HG02642 (cell line): ENCODE measurements around the gene MYO5A.
"Not testable (repeated sequence)": the region's sequence is repeated elsewhere in the genome, so short reads cannot be mapped to it uniquely, and the experiment has no call there.

Experiments
- ATAC-seq: cut with Tn5 transposase; IDR thresholded peaks from one replicate; pipeline ENCODE4 v1.9.1; 2021; ENCODE audit warnings: mild to moderate bottlenecking; ENCODE audit not compliant: unreplicated experiment, poor library complexity

Gene MYO5A

DNA sequence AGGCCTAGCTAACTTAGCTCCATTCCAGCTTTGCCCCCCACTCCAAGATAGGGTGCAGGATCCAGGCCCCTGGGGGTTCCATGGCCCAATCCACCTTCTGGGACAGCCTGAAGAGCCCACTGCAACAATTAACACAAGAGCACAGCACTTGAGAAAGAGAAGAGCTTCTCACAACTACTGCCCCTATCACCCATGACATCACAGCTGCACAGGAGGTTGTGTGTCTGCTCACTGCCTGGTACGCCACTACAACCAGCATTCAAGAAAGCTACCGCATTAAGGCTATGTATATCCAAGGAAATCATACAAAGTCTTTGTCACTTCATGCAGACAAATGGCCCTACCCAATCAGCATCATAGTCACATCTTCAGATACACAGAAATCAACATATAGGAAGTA is 62.0 kb downstream of the MYO5A start:
- no peak for ATAC-seq

- peak; percentile 94 for ATAC-seq
Observed at GRCh38 chr15:52466134-52466701, 62.5 kb downstream of the MYO5A start.

DNA sequence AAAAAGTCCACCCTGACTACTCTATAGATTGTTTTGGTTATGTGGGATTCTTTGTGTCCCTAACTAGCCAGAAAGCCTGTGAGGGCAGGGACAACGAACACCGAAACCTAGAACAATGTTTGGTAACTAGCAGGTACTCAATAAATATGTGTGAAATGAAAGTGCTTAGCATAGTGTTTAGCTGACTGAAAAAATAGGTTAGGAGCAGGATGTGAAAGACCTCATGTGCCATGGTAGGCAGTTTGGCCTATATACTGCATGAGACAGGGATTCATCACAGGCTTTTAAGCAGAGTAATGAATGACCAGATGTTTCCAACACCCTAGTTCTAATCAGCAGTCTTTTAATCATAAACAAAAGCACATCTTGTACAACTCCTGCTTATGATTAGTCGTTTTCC is 64.2 kb downstream of the MYO5A start:
- ATAC-seq = peak; percentile 57

DNA sequence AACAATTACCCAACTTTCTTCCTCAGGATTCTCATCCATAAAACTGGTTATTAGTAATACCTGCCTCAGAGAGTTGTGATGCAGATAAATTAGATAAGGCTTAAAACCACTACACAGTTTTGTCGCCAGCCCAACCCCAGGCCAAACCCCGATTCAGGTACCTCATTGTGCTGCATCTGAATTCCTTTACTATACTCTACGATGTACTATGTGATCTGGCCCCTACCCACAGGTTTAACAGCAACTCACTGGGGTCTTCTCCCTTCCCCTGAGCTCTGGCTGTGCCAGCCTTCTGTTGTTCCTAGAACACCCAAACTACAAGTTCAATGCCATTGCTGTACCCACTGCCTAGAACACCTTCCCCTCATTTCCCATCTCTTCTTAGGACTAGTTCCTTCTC is 64.6 kb downstream of the MYO5A start:
- no peak for ATAC-seq

- no peak for ATAC-seq
Observed at GRCh38 chr15:52463638-52464037, 65.0 kb downstream of the MYO5A start.

- ATAC-seq = no peak
Observed at GRCh38 chr15:52462806-52463360, 65.8 kb downstream of the MYO5A start.

- ATAC-seq = not testable (repeated sequence)
Observed at GRCh38 chr15:52459701-52460100, 69.0 kb downstream of the MYO5A start.

DNA sequence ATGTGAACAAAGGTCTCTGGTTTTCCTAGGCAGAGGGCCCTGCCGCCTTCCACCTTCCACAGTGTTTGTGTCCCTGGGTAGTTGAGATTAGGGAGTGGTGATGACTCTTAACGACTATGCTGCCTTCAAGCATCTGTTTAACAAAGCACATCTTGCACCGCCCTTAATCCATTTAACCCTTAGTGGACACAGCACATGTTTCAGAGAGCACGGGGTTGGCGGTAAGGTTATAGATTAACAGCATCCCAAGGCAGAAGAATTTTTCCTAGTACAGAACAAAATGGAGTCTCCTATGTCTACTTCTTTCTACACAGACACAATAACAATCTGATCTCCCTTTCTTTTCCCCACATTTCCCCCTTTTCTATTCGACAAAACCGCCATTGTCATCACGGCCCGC is 69.4 kb downstream of the MYO5A start:
- ATAC-seq = not testable (repeated sequence)

DNA sequence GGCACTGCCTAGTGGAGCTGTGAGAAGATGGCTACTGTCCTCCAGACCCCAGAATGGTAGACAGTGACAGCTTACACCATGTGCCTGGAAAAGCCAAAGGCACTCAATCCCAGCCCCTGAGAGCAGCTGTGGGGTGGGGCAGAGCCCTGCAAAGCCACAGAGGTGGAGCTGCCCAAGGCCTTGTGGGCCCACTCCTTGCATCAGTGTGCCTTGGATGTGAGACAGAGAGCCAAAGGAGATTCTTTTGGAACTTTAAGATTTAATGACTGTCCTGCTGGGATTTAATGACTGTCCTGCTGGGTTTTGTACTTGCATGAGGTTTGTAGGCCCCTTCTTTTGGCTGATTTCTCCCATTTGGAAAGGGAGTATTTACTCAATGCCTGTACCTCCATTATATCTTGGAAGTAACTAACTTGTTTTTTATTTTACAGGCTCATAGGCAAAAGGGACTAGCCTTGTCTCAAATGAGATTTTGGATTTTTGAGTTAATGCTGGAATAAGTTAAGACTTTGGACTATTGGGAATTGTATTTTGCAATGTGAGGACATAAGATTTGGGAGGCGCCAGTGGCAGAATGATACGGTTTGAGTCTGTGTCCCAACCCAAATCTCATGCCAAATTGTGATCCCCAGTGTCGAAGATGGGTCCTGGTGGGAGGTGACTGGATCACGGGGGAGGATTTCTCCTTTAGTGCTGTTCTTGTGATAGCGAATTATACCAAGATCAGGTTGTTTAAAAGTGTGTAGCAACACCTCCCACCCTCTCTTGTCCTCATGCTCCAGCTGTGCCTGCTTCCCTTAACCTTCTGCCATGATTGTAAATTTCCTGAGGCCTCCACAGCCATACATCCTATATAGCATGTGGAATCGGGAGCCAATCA is 80.4 kb downstream of the MYO5A start:
- ATAC-seq = no peak

DNA sequence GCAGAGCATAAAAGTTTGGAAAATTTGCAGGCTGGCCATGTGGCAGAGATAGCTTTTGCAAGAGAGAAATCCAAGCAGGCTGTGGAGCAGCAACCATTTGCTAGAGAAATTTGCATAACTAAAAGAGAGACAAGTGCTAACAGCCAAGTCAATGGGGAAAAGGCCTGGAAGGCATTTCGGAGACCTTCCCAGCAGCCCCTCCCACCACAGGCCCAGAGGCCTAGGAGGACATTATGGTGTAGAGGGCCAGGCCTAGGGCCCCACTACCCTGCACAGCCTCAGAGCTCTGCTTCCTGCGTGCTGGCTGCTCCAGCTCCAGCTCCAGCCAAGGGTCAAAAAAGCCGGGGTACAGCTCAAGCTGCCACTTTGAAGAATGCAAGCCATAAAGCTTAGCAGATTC is 82.7 kb downstream of the MYO5A start:
- no peak for ATAC-seq

- no peak for ATAC-seq
Observed at GRCh38 chr15:52445553-52445952, 83.1 kb downstream of the MYO5A start.

DNA sequence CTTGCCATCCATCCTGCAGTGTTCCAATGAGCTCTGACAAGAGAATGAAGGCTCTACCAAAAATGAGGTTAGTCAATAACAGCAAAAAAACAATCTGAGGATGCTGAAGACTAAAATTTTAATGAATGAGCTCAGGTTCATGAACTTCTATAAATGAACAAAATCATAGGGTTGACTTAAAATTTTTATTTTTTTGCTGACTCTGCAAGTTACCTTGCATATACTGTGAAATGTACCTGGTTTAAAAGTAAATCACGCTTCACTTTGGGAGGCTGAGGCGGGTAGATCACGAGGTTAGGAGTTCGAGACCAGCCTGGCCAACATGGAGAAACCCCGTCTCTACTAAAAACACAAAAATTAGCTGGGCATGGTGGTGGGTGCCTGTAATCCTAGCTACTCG is 85.5 kb downstream of the MYO5A start:
- not testable (repeated sequence) for ATAC-seq

DNA sequence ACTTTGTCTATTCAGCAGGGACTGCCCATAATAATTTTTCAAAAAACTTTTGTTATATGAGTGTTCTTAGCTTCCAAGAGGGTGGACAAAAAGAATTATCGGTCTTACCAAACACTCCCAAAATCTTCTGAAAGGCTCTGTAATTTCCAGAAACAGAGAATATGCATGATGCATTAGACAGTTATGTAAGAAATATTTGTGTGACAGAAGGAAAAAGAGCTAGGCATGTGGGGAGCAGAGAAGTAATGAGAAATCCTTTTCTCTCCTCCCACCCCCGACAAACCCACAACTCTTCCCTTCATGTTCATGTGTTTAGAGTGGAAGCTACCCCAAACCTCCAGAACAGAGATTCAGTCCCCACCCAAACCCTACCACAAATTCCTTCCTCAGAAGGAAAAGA is 86.8 kb downstream of the MYO5A start:
- no peak for ATAC-seq

- ATAC-seq = no peak
Observed at GRCh38 chr15:52440946-52441345, 87.7 kb downstream of the MYO5A start.

GRCh38 chr15:52440414-52440813 is 88.3 kb downstream of the MYO5A start:
- ATAC-seq = no peak

- ATAC-seq = no peak
Observed at GRCh38 chr15:52439470-52439869, 89.2 kb downstream of the MYO5A start.

DNA sequence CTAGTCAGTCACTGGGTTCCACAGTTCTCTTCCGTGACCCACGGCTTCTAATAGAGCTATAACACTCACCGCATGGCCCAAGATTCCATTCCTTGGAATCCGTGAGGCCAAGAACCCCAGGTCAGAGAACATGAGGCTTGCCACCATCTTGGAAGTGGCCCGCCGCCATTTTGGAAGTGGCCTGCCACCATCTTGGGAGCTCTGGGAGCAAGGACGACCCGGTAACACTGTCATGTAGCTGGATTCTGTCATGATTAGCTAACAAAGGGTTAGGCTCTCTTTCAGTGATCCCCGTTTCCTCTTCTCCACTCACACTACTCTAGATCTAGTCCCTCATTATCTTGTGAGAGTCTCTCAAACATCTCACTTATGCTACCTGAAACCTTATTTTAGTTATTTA is 89.6 kb downstream of the MYO5A start:
- ATAC-seq = not testable (repeated sequence)

GRCh38 chr15:52438047-52438446 is 90.6 kb downstream of the MYO5A start:
- ATAC-seq = no peak

DNA sequence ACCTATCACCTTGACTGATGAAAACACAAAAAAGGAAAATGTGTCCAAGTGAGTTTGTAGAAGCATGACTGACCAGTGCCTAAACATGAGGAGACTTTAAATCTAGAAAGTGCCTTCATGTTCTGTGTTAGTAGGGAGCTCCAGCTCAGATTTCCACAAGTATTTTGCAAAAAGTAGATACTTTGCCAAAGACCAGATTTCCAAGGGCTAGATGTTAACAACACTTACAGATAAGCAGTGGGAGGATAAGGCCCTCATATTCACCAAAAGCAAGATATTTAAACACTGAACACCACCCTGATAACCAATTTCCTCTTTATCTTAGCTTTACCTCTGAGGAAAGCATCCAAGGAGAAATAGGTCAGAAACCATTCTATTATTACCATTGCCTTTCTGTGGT is 91.0 kb downstream of the MYO5A start:
- ATAC-seq = no peak

- ATAC-seq = no peak
Observed at GRCh38 chr15:52436981-52437380, 91.7 kb downstream of the MYO5A start.

- no peak for ATAC-seq
Observed at GRCh38 chr15:52434885-52435284, 93.8 kb downstream of the MYO5A start.

- no peak for ATAC-seq
Observed at GRCh38 chr15:52428297-52428696, 100.4 kb downstream of the MYO5A start.
